ENCODE data around the gene CSF2.

- TF ChIP-seq CTCF (optimal IDR thresholded peaks at IDR 0.05 in 1 of 3, IDR thresholded peaks at IDR 0.05 in 1 of 3, conservative IDR thresholded peaks at IDR 0.05 in 1 of 3; ENCODE audit: extremely low read depth in 1 of 3, insufficient read depth in 2 of 3, low read length in 3 of 3) = no peak
- no peak for TF ChIP-seq EZH2 (IDR thresholded peaks at IDR 0.05; ENCODE audit: low read length)
These were observed 27.8 kb downstream of the CSF2 start for GRCh38 chr5:132101385-132101880.

Data from keratinocyte (primary cell).